Neutrophil (primary cell): ENCODE results near the gene THEMIS.

Experiments
- H3K27ac ChIP-seq: fragments of 200-600 bp; sonication (generic); 2 replicates; pipeline ENCODE4 v1.5.1; 2016; ENCODE audit warnings: mild to moderate bottlenecking, moderate library complexity
- H3K27me3 ChIP-seq: fragments of 200-600 bp; sonication (generic); 2 replicates; pipeline ENCODE4 v1.6.0; 2016; ENCODE audit warnings: mild to moderate bottlenecking
- H3K36me3 ChIP-seq: fragments of 200-600 bp; sonication (generic); 2 replicates; pipeline ENCODE4 v1.5.1; 2017
- H3K4me1 ChIP-seq, 2 experiments: fragments of 200-600 bp in 1 of 2; sonication (generic) in 1 of 2; 1 replicate in 1 of 2; 2 replicates in 1 of 2; pipeline versions ENCODE4 v1.5.1 to v1.6.1; 2013 to 2016; ENCODE audit warnings: low read depth in 1 of 2, low read length in 1 of 2, mild to moderate bottlenecking in 1 of 2, moderate library complexity in 1 of 2; ENCODE audit not compliant: control insufficient read depth in 1 of 2, insufficient read depth in 1 of 2
- H3K4me3 ChIP-seq, 2 experiments: fragments of 200-600 bp in 1 of 2; sonication (generic) in 1 of 2; 1 replicate in 1 of 2; 2 replicates in 1 of 2; pipeline ENCODE4 v1.5.1; 2013 to 2016; ENCODE audit warnings: low read depth in 1 of 2, low read length in 1 of 2, mild to moderate bottlenecking in 1 of 2, moderate library complexity in 1 of 2
- H3K9me3 ChIP-seq: fragments of 200-600 bp; sonication (generic); 2 replicates; pipeline ENCODE4 v1.5.1; 2016
- CTCF ChIP-seq: fragments of 200-600 bp; sonication (generic); IDR thresholded peaks from 2 replicates; pipeline ENCODE4 v1.5.1; 2016; ENCODE audit warnings: antibody characterized with exemption

The THEMIS gene

GRCh38 chr6:127748290-127748689, 152.6 kb downstream of the THEMIS start:
- no peak for TF ChIP-seq CTCF
- H3K36me3 ChIP-seq = no peaks in the 10 kb centered on the region
- no peaks in the 10 kb centered on the region for H3K4me1 ChIP-seq
- no peak overlapping the region for H3K4me3 ChIP-seq
- no peak overlapping the region for H3K27ac ChIP-seq
- H3K9me3 ChIP-seq = no peaks in the 10 kb centered on the region
- H3K27me3 ChIP-seq = no peaks in the 10 kb centered on the region

GRCh38 chr6:127738423-127738822, 162.4 kb downstream of the THEMIS start:
- Histone ChIP-seq H3K27me3 (no peaks in the 10 kb centered on the region), H3K27ac (no peak overlapping the region), H3K4me3 (no peak overlapping the region), H3K36me3 (no peaks in the 10 kb centered on the region), H3K4me1 (no peaks in the 10 kb centered on the region), H3K9me3 (no peaks in the 10 kb centered on the region)
- TF ChIP-seq CTCF = no peak

- Histone ChIP-seq H3K27ac (no peak overlapping the region), H3K4me3 (no peak overlapping the region), H3K4me1 (no peaks in the 10 kb centered on the region), H3K9me3 (no peaks in the 10 kb centered on the region), H3K36me3 (no peaks in the 10 kb centered on the region), H3K27me3 (no peaks in the 10 kb centered on the region)
- no peak for TF ChIP-seq CTCF
Measured at GRCh38 chr6:127737768-127738167, 163.1 kb downstream of the THEMIS start.

- Histone ChIP-seq H3K9me3 (no peaks in the 10 kb centered on the region), H3K27ac (no peak overlapping the region)
Measured at GRCh38 chr6:127737009-127737486, 163.8 kb downstream of the THEMIS start.

GRCh38 chr6:127732927-127733326, 167.9 kb downstream of the THEMIS start:
- Histone ChIP-seq H3K4me1 (no peaks in the 10 kb centered on the region), H3K9me3 (no peaks in the 10 kb centered on the region), H3K27ac (no peak overlapping the region), H3K4me3 (no peak overlapping the region), H3K27me3 (no peaks in the 10 kb centered on the region), H3K36me3 (no peaks in the 10 kb centered on the region)
- TF ChIP-seq CTCF = no peak

More at GRCh38 chr6:127737009-127737486, 163.8 kb downstream of the THEMIS start:
- Histone ChIP-seq H3K4me1 (no peaks in the 10 kb centered on the region), H3K27me3 (no peaks in the 10 kb centered on the region), H3K4me3 (no peak overlapping the region), H3K36me3 (no peaks in the 10 kb centered on the region)
- no peak for TF ChIP-seq CTCF
